K562 (cell line): Measurements from ENCODE around the gene IMMP2L. TPM values are rescaled to one million over a fixed set of nuclear protein-coding genes. Genes with fewer than 3 reads are reported as not detected.
A peak's percentile ranks its signal among the peaks of the same experiment; 100 is the strongest.

Experiments
- ATF7 ChIP-seq: fragments of 450-650 bp; IDR thresholded peaks from 2 replicates; pipeline ENCODE4 v1.7.1; 2014; ENCODE audit warnings: mild to moderate bottlenecking, moderate library complexity
- BDP1 ChIP-seq: IDR thresholded peaks from 3 replicates; pipeline ENCODE4 v1.6.1; 2011; ENCODE audit not compliant: insufficient read length, insufficient read depth
- CC2D1A ChIP-seq: fragments of 450-650 bp; IDR thresholded peaks from 2 replicates; pipeline ENCODE4 v1.6.1; 2017; ENCODE audit warnings: mild to moderate bottlenecking
- ELK3 ChIP-seq: fragments of 450-650 bp; formaldehyde crosslinking; IDR thresholded peaks from 2 replicates; pipeline ENCODE4 v1.4.0; 2020; ENCODE audit warnings: mild to moderate bottlenecking
- GMEB1 ChIP-seq: fragments of 250-450 bp; sonication (Bioruptor Pico); IDR thresholded peaks from 2 replicates; pipeline ENCODE4 v1.4.0; 2020; ENCODE audit warnings: mild to moderate bottlenecking
- HINFP ChIP-seq: fragments of 450-650 bp; conservative IDR thresholded peaks from 2 replicates; pipeline ENCODE4 v1.6.1; 2016; ENCODE audit warnings: missing genetic modification characterization, low read depth, mild to moderate bottlenecking, control low read depth, missing compliant biosample characterization
- HNRNPUL1 ChIP-seq: fragments of 200-400 bp; formaldehyde crosslinking; IDR thresholded peaks from 2 replicates; pipeline ENCODE4 v1.6.1; 2017; ENCODE audit warnings: low read length
- MAFG ChIP-seq: fragments of 450-650 bp; conservative IDR thresholded peaks from 2 replicates; pipeline ENCODE4 v1.6.1; 2016; ENCODE audit warnings: missing genetic modification characterization, missing compliant biosample characterization
- MEF2D ChIP-seq: conservative IDR thresholded peaks from 2 replicates; pipeline ENCODE4 v1.6.1; 2016; ENCODE audit warnings: low read depth, missing genetic modification characterization, missing compliant biosample characterization
- MYC ChIP-seq, 2 experiments: fragments of 250-450 bp in 1 of 2; sonication (Bioruptor Pico) in 1 of 2; IDR thresholded peaks; 2 replicates each; pipeline versions ENCODE4 v1.5.1 to v1.6.1; 2012 to 2021; ENCODE audit warnings: low read depth in 2 of 2, borderline replicate concordance in 1 of 2, improper control_type of control experiment in 1 of 2, low read length in 1 of 2, mild to moderate bottlenecking in 1 of 2, moderate library complexity in 1 of 2
- NR2C1 ChIP-seq, 2 experiments: fragments of 450-650 bp; IDR thresholded peaks; 2 replicates each; pipeline ENCODE4 v1.6.1; 2017; ENCODE audit warnings: mild to moderate bottlenecking in 2 of 2, antibody characterized with exemption in 1 of 2, inconsistent platforms in 1 of 2, missing compliant biosample characterization in 1 of 2, missing genetic modification characterization in 1 of 2
- SIX5 ChIP-seq, 2 experiments: IDR thresholded peaks; 2 replicates each; pipeline ENCODE4 v1.6.1; 2011; ENCODE audit warnings: low read length in 2 of 2, borderline replicate concordance in 1 of 2, low read depth in 1 of 2, mild to moderate bottlenecking in 1 of 2, moderate library complexity in 1 of 2; ENCODE audit not compliant: insufficient read depth in 1 of 2
- TGIF2 ChIP-seq: sonication (generic); formaldehyde crosslinking; IDR thresholded peaks from 2 replicates; pipeline ENCODE4 v1.8.1; 2022; ENCODE audit warnings: mild to moderate bottlenecking, missing genetic modification reagents, moderate library complexity
- ZKSCAN3 ChIP-seq: fragments of 250-450 bp; sonication (Bioruptor Pico); IDR thresholded peaks from 2 replicates; pipeline ENCODE4 v1.4.0; 2020
- ZNF146 ChIP-seq: IDR thresholded peaks from one replicate; pipeline ENCODE4 v1.6.1; 2018; ENCODE audit warnings: missing compliant biosample characterization; ENCODE audit not compliant: unreplicated experiment
- ZNF507 ChIP-seq: conservative IDR thresholded peaks from 2 replicates; pipeline ENCODE4 v1.6.1; 2017; ENCODE audit warnings: missing genetic modification characterization, missing compliant biosample characterization
- ZNF778 ChIP-seq: fragments of 450-650 bp; formaldehyde crosslinking; IDR thresholded peaks from 2 replicates; pipeline ENCODE4 v1.4.0; 2020; ENCODE audit warnings: mild to moderate bottlenecking, moderate library complexity
- polyA plus RNA-seq, 8 experiments: library from polyadenylated mRNA; depleted of rRNA in 4 of 8; stranded (reverse) in 5 of 8; unstranded in 3 of 8; fragments of >200 nt; fragmentation: Nextera tagmentation in 2 of 8; fragmentation: Illumina TruSeq in 1 of 8; extraction: Ambion mirVana in 2 of 8; extraction: Trizol in 1 of 8; gene quantifications; 2 replicates each; pipeline versions ENCODE4 v1.2.1 to v1.2.3, GENCODE V29; 2011 to 2014; ENCODE audit warnings: inconsistent platforms in 1 of 8, missing spikeins in 1 of 8
- total RNA-seq, 7 experiments: library from RNA; depleted of rRNA in 6 of 7; stranded (reverse); fragments of >200 nt in 6 of 7; fragmentation: Illumina TruSeq in 2 of 7; extraction: Trizol in 2 of 7; gene quantifications; 2 replicates each; pipeline versions ENCODE4 v1.2.1 to v1.2.3, GENCODE V29; 2011 to 2021; ENCODE audit warnings: low replicate concordance in 1 of 7
- TF ChIP-seq, protein P1 (sequence below): fragments of 450-650 bp; formaldehyde crosslinking; IDR thresholded peaks from 2 replicates; pipeline ENCODE4 v1.4.0; 2020; ENCODE audit warnings: mild to moderate bottlenecking, moderate library complexity
- TF ChIP-seq, protein P2 (sequence below): fragments of 250-450 bp; sonication (Bioruptor Pico); IDR thresholded peaks from 2 replicates; pipeline ENCODE4 v1.8.0; 2021; ENCODE audit warnings: mild to moderate bottlenecking, moderate library complexity

The IMMP2L gene
- total and polyA plus RNA-seq, 9 of the 15 experiments (the other 6 are each of a cell fraction or from before 2014, with no cell fraction given) = 29.7 to 116 (median 53.0) TPM

GRCh38 chr7:111486472-111487142 is 75.7 kb downstream of the IMMP2L start (continued):
- peak; percentile 82 for TF ChIP-seq MAFG (tag)
- TF ChIP-seq ZKSCAN3 (CRISPR knock-in tag) = no peak
- TF ChIP-seq ZNF778 (CRISPR knock-in tag) = no peak
- peak; percentile 92 for TF ChIP-seq CC2D1A
- TF ChIP-seq ELK3 = 0 out of 2 replicates have a peak, but pooled peaks have one; percentile 61
- TF ChIP-seq GMEB1 (CRISPR knock-in tag) = no peak
- TF ChIP-seq NR2C1 (IDR thresholded peaks at IDR 0.05) = no peak
- no peak for TF ChIP-seq NR2C1 (tag; IDR thresholded peaks at IDR 0.05)
- TF ChIP-seq, protein P1, sequence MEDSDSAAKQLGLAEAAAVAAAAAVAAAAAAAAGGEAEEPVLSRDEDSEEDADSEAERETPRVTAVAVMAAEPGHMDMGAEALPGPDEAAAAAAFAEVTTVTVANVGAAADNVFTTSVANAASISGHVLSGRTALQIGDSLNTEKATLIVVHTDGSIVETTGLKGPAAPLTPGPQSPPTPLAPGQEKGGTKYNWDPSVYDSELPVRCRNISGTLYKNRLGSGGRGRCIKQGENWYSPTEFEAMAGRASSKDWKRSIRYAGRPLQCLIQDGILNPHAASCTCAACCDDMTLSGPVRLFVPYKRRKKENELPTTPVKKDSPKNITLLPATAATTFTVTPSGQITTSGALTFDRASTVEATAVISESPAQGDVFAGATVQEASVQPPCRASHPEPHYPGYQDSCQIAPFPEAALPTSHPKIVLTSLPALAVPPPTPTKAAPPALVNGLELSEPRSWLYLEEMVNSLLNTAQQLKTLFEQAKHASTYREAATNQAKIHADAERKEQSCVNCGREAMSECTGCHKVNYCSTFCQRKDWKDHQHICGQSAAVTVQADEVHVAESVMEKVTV (CRISPR knock-in tag) = peak; percentile 83
- no peak for TF ChIP-seq BDP1
- TF ChIP-seq HINFP = 0 out of 2 replicates have a peak, but pooled peaks have one; percentile 1
- no peak for TF ChIP-seq TGIF2 (CRISPR knock-in tag)
- TF ChIP-seq SIX5 (IDR thresholded peaks at IDR 0.05; ENCODE audit: borderline replicate concordance in 1 of 2, insufficient read depth in 1 of 2, low read depth in 1 of 2, low read length in 2 of 2) = no peak
- peak; percentile 45 for TF ChIP-seq ATF7
- TF ChIP-seq ZNF507 (tag) = no peak
- TF ChIP-seq, protein P2, sequence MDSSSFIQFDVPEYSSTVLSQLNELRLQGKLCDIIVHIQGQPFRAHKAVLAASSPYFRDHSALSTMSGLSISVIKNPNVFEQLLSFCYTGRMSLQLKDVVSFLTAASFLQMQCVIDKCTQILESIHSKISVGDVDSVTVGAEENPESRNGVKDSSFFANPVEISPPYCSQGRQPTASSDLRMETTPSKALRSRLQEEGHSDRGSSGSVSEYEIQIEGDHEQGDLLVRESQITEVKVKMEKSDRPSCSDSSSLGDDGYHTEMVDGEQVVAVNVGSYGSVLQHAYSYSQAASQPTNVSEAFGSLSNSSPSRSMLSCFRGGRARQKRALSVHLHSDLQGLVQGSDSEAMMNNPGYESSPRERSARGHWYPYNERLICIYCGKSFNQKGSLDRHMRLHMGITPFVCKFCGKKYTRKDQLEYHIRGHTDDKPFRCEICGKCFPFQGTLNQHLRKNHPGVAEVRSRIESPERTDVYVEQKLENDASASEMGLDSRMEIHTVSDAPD = no peak
- no peak for TF ChIP-seq MYC (IDR thresholded peaks at IDR 0.05; ENCODE audit: low read depth, low read length)
- TF ChIP-seq MYC (CRISPR knock-in tag; IDR thresholded peaks at IDR 0.05; ENCODE audit: borderline replicate concordance, low read depth) = no peak
- no peak for TF ChIP-seq HNRNPUL1
- no peak for TF ChIP-seq MEF2D (tag)
- TF ChIP-seq ZNF146 (CRISPR knock-in tag) = no peak
